ENCODE data around the gene VAMP4. TPM values are rescaled to one million over a fixed set of nuclear protein-coding genes. Genes with fewer than 3 reads are reported as not detected.

Gene VAMP4
- total and polyA plus RNA-seq, 2 donors (not counting 3 experiments of a cell fraction or from before 2014, with no cell fraction given), result 2.1 to 10.4 TPM

- TF ChIP-seq POLR2AphosphoS5 (IDR thresholded peaks at IDR 0.05; ENCODE audit: insufficient read depth, low read depth, low read length) (no peak), EZH2 (IDR thresholded peaks at IDR 0.05; ENCODE audit: borderline replicate concordance, low read depth, low read length, severe bottlenecking) (no peak), CTCF (IDR thresholded peaks at IDR 0.05; ENCODE audit: extremely low read depth in 1 of 2, insufficient read depth in 1 of 2, low read depth in 1 of 2, low read length in 2 of 2) (no peak), GATA2 (IDR thresholded peaks at IDR 0.05; ENCODE audit: insufficient read depth, insufficient read length, low read depth, low read length) (no peak), MAX (IDR thresholded peaks at IDR 0.05; ENCODE audit: insufficient read depth, insufficient read length) (no peak), FOS (IDR thresholded peaks at IDR 0.05; ENCODE audit: borderline replicate concordance, insufficient read depth, low read length) (no peak), POLR2A (IDR thresholded peaks at IDR 0.05; ENCODE audit: low read depth, low read length) (no peak), JUN (IDR thresholded peaks at IDR 0.05; ENCODE audit: borderline replicate concordance, insufficient read depth, insufficient read length, low read depth) (no peak), MYC (IDR thresholded peaks at IDR 0.05; ENCODE audit: low read depth, low read length) (no peak)
- H3K27me3 ChIP-seq (ENCODE audit: control insufficient read depth in 2 of 2, insufficient read depth in 2 of 2, low read length in 2 of 2), result peaks cover 0 to 1% of the 10 kb centered on the region in 2 experiments
- ChIA-PET POLR2A (no interaction called here), CTCF (interaction anchor here (0.9 to 1.0 kb wide), 3 partner anchors 9 to 338 kb away, joined by 3 to 4 read pairs (median 3); no protein-coding TSS in a partner anchor)
- H3K4me1 ChIP-seq (ENCODE audit: control insufficient read depth, extremely low read depth, insufficient read depth, low read length), result no peaks in the 10 kb centered on the region
- no peak for FAIRE-seq
- no peaks in the 10 kb centered on the region for H3K9me3 ChIP-seq (replicated peaks; ENCODE audit: control insufficient read depth, insufficient read depth, low read length)
- no peak overlapping the region for H3K9ac ChIP-seq (replicated peaks; ENCODE audit: extremely low read depth, insufficient read depth, low read length)
- H3K9me1 ChIP-seq (replicated peaks; ENCODE audit: control insufficient read depth, extremely low read depth, insufficient read depth, low read length), result no peaks in the 10 kb centered on the region
- intact Hi-C loops (cut with micrococcal nuclease), result no loop called here
- no peaks in the 10 kb centered on the region for H3K36me3 ChIP-seq (ENCODE audit: control insufficient read depth in 2 of 2, extremely low read depth in 1 of 2, insufficient read depth in 2 of 2, low read length in 2 of 2)
- DNase-seq (ENCODE audit: low read depth, low spot score), result no peak
- H3K79me2 ChIP-seq (ENCODE audit: control insufficient read depth, insufficient read depth, low read length), result no peaks in the 10 kb centered on the region
- no TSS peak for BruUV-seq (replicated peaks)
- no peak overlapping the region for H2AFZ ChIP-seq (ENCODE audit: low read depth, low read length)
- H3K4me3 ChIP-seq (replicated peaks in 1 of 3; ENCODE audit: insufficient read depth in 1 of 3, low read depth in 1 of 3, low read length in 3 of 3), result no peak overlapping the region
- no peak overlapping the region for H3K27ac ChIP-seq (ENCODE audit: insufficient read depth, low read depth, low read length)
- H4K20me1 ChIP-seq (replicated peaks; ENCODE audit: control insufficient read depth, extremely low read depth, insufficient read depth, low read length), result no peaks in the 10 kb centered on the region
- dilution Hi-C loops (cut with MboI; ENCODE audit: extremely low pct_ligation_motif_present, low sequenced_read_pairs), result no loop called here
- H3K4me2 ChIP-seq (ENCODE audit: insufficient read depth, low read length), result no peak overlapping the region
Observed at GRCh38 chr1:171663854-171664575, 77.8 kb downstream of the VAMP4 start.
